IMR-90 (cell line): ENCODE data around the gene MARCHF6. TPM values are rescaled to one million over a fixed set of nuclear protein-coding genes. Genes with fewer than 3 reads are reported as not detected.

Experiments
- ATAC-seq: fragments of 200-7000 bp; cut with Tn5 transposase; 2 replicates; pipeline ENCODE4 v1.9.1; 2020; ENCODE audit warnings: low read depth, mild to moderate bottlenecking, moderate library complexity
- BruUV-seq: library from RNA; stranded (reverse); fragments of 400-500 nt; replicated peaks from 2 replicates; lab custom pipeline; 2021; lab: Mats Ljungman, UMichigan
- CTCF ChIA-PET: fragments of 300-600 bp; formaldehyde crosslinking; extraction: SDS; loops from one replicate; lab custom pipeline; 2021; ENCODE audit warnings: antibody characterized with exemption; lab: Yijun Ruan, JAX
- POLR2A ChIA-PET: fragments of 300-600 bp; sonication (Branson Sonifier 250); formaldehyde crosslinking; loops from one replicate; lab custom pipeline; 2022; ENCODE audit warnings: antibody characterized with exemption; ENCODE audit not compliant: unreplicated experiment; lab: Charles Lee
- DNase-seq: peaks from one replicate; pipeline ENCODE4 v3.0.0; 2013
- H2AFZ ChIP-seq: replicated peaks from 2 replicates; pipeline ENCODE3; 2013; ENCODE audit warnings: low read length, mild to moderate bottlenecking; ENCODE audit not compliant: poor library complexity
- H2AK5ac ChIP-seq: 2 replicates; pipeline ENCODE4 v1.6.1; 2013; ENCODE audit warnings: low read depth, low read length, inconsistent platforms
- H2AK9ac ChIP-seq: replicated peaks from 2 replicates; pipeline ENCODE3; 2013; ENCODE audit warnings: mild to moderate bottlenecking, low read depth, low read length, moderate library complexity; ENCODE audit not compliant: poor library complexity
- H2BK120ac ChIP-seq: 2 replicates; pipeline ENCODE4 v1.6.1; 2013; ENCODE audit warnings: low read depth, low read length, inconsistent platforms
- H2BK15ac ChIP-seq: 3 replicates; pipeline ENCODE4 v1.6.1; 2013; ENCODE audit warnings: low read depth, low read length, inconsistent platforms
- H2BK20ac ChIP-seq: 2 replicates; pipeline ENCODE4 v1.6.1; 2013; ENCODE audit warnings: low read depth, mild to moderate bottlenecking, inconsistent platforms, low read length, moderate library complexity
- H2BK5ac ChIP-seq: 2 replicates; pipeline ENCODE4 v1.6.1; 2013; ENCODE audit warnings: mild to moderate bottlenecking, low read depth, low read length, inconsistent platforms; ENCODE audit not compliant: poor library complexity, severe bottlenecking
- H3K14ac ChIP-seq: replicated peaks from 2 replicates; pipeline ENCODE4 v1.6.1; 2013; ENCODE audit warnings: low read depth, low read length, inconsistent platforms
- H3K18ac ChIP-seq: 2 replicates; pipeline ENCODE4 v1.6.1; 2013; ENCODE audit warnings: low read depth, low read length, control low read depth
- H3K23ac ChIP-seq: 2 replicates; pipeline ENCODE4 v1.6.1; 2013; ENCODE audit warnings: low read depth, low read length, inconsistent platforms
- H3K27ac ChIP-seq: 2 replicates; pipeline ENCODE4 v1.5.1; 2013; ENCODE audit warnings: mild to moderate bottlenecking, control low read depth, low read length; ENCODE audit not compliant: insufficient read depth
- H3K27me3 ChIP-seq: 2 replicates; pipeline ENCODE4 v1.6.1; 2013; ENCODE audit warnings: low read length; ENCODE audit not compliant: control insufficient read depth, insufficient read depth
- H3K36me3 ChIP-seq: 2 replicates; pipeline ENCODE4 v1.6.1; 2013; ENCODE audit warnings: low read length, mixed read lengths; ENCODE audit not compliant: control insufficient read depth, insufficient read depth
- H3K4ac ChIP-seq: 2 replicates; pipeline ENCODE4 v1.6.1; 2013; ENCODE audit warnings: low read depth, low read length, inconsistent platforms
- H3K4me1 ChIP-seq: 2 replicates; pipeline ENCODE4 v1.6.1; 2013; ENCODE audit warnings: low read length, mixed read lengths; ENCODE audit not compliant: control insufficient read depth, insufficient read depth
- H3K4me2 ChIP-seq: 2 replicates; pipeline ENCODE4 v1.6.1; 2013; ENCODE audit warnings: low read depth, mild to moderate bottlenecking, control low read depth, low read length, moderate library complexity
- H3K4me3 ChIP-seq: 2 replicates; pipeline ENCODE4 v1.5.1; 2013; ENCODE audit warnings: low read depth, mild to moderate bottlenecking, control low read depth, low read length, moderate library complexity; ENCODE audit not compliant: insufficient read depth
- H3K56ac ChIP-seq: 2 replicates; pipeline ENCODE4 v1.6.1; 2013; ENCODE audit warnings: low read length, inconsistent platforms; ENCODE audit not compliant: insufficient read depth; ENCODE audit errors: extremely low read depth
- H3K79me1 ChIP-seq, 2 experiments: 2 replicates each; pipeline ENCODE4 v1.6.1; 2013; ENCODE audit warnings: low read length in 2 of 2, inconsistent platforms in 1 of 2, low read depth in 1 of 2
- H3K9ac ChIP-seq: 2 replicates; pipeline ENCODE4 v1.6.1; 2013; ENCODE audit warnings: low read depth, low read length, control low read depth
- H3K9me1 ChIP-seq: 2 replicates; pipeline ENCODE4 v1.6.1; 2013; ENCODE audit warnings: low read length, inconsistent platforms; ENCODE audit not compliant: insufficient read depth
- H3K9me3 ChIP-seq: 2 replicates; pipeline ENCODE4 v1.6.1; 2013; ENCODE audit warnings: low read length; ENCODE audit not compliant: control insufficient read depth, insufficient read depth
- H4K20me1 ChIP-seq: 2 replicates; pipeline ENCODE4 v1.6.1; 2013; ENCODE audit warnings: low read length, inconsistent platforms; ENCODE audit not compliant: insufficient read depth
- H4K5ac ChIP-seq: 2 replicates; pipeline ENCODE4 v1.6.1; 2013; ENCODE audit warnings: mild to moderate bottlenecking, low read depth, low read length, control low read depth
- H4K8ac ChIP-seq, 2 experiments: 2 replicates each; pipeline ENCODE4 v1.6.1; 2013; ENCODE audit warnings: low read depth in 2 of 2, low read length in 2 of 2, control low read depth in 1 of 2, inconsistent platforms in 1 of 2
- H4K91ac ChIP-seq: 2 replicates; pipeline ENCODE4 v1.6.1; 2013; ENCODE audit warnings: low read depth, low read length, inconsistent platforms; ENCODE audit not compliant: insufficient read depth
- BHLHE40 ChIP-seq: fragments of 150-350 bp; IDR thresholded peaks from 2 replicates; pipeline ENCODE4 v1.6.1; 2016; ENCODE audit warnings: mild to moderate bottlenecking, low read depth, low read length
- CEBPB ChIP-seq: IDR thresholded peaks from 2 replicates; pipeline ENCODE4 v1.6.1; 2012; ENCODE audit warnings: low read depth, low read length, improper control_type of control experiment
- CTCF ChIP-seq: conservative IDR thresholded peaks from 2 replicates; pipeline ENCODE4 v1.5.1; 2012; ENCODE audit warnings: mild to moderate bottlenecking, low read depth, low read length, improper control_type of control experiment
- MAFK ChIP-seq: IDR thresholded peaks from 2 replicates; pipeline ENCODE4 v1.6.1; 2012; ENCODE audit warnings: low read depth, low read length, improper control_type of control experiment
- MAZ ChIP-seq: IDR thresholded peaks from 2 replicates; pipeline ENCODE4 v1.6.1; 2012; ENCODE audit warnings: low read depth, mild to moderate bottlenecking, low read length, improper control_type of control experiment, moderate library complexity, borderline replicate concordance
- MXI1 ChIP-seq: IDR thresholded peaks from 2 replicates; pipeline ENCODE4 v1.6.1; 2012; ENCODE audit warnings: low read depth, mild to moderate bottlenecking, low read length, moderate library complexity, borderline replicate concordance
- NFE2L2 ChIP-seq: fragments of 150-350 bp; IDR thresholded peaks from 2 replicates; pipeline ENCODE4 v1.6.1; 2016; ENCODE audit warnings: low read depth, mild to moderate bottlenecking, low read length
- POLR2A ChIP-seq: IDR thresholded peaks from 2 replicates; pipeline ENCODE4 v1.6.1; 2012; ENCODE audit warnings: mild to moderate bottlenecking, low read depth, low read length
- RCOR1 ChIP-seq: IDR thresholded peaks from 2 replicates; pipeline ENCODE4 v1.6.1; 2012; ENCODE audit warnings: mild to moderate bottlenecking, low read length, improper control_type of control experiment; ENCODE audit not compliant: insufficient replicate concordance
- SMC3 ChIP-seq: fragments of 150-350 bp; IDR thresholded peaks from 2 replicates; pipeline ENCODE4 v1.6.1; 2016; ENCODE audit warnings: low read depth, mild to moderate bottlenecking, antibody characterized with exemption, low read length, moderate library complexity
- USF2 ChIP-seq: fragments of 150-350 bp; IDR thresholded peaks from 2 replicates; pipeline ENCODE4 v1.6.1; 2017; ENCODE audit warnings: mild to moderate bottlenecking, antibody characterized with exemption, low read length, low read depth
- dilution Hi-C: fragments of 300-500 bp; cut with HindIII; formaldehyde crosslinking; loops from one replicate; pipeline ENCODE4 v1.14.3; 2018; ENCODE audit warnings: low sequenced_read_pairs; ENCODE audit not compliant: unreplicated experiment
- in situ Hi-C: fragments of 300-500 bp; cut with MboI; formaldehyde crosslinking; loops from 3 replicates; pipeline ENCODE4 v1.14.3; 2019; ENCODE audit warnings: low sequenced_read_pairs, inconsistent platforms, mixed read lengths
- intact Hi-C: fragments of 100-400 bp; cut with micrococcal nuclease; formaldehyde crosslinking; loops from 2 replicates; pipeline ENCODE4 v1.10.0; 2022
- polyA plus RNA-seq, 3 experiments: library from polyadenylated mRNA; depleted of rRNA; stranded (reverse); fragments of >200 nt; gene quantifications; 2 replicates each; pipeline ENCODE4 v1.2.3, GENCODE V29; 2012; ENCODE audit warnings: low replicate concordance in 1 of 3
- total RNA-seq: library from RNA; depleted of rRNA; stranded (reverse); fragments of >200 nt; gene quantifications from 2 replicates; pipeline ENCODE4 v1.2.3, GENCODE V29; 2012

MARCHF6 gene
- total and polyA plus RNA-seq, 2 of the 4 experiments (the other 2 are of a cell fraction), result 55.2 to 62.6 TPM

- H3K27ac ChIP-seq, result no peak overlapping the region
- no peak overlapping the region for H2BK120ac ChIP-seq
- POLR2A ChIA-PET, result interaction anchor here (0.6 kb wide), 1 partner anchor 62 kb away, joined by 5 read pairs; no protein-coding TSS in a partner anchor
- no peak overlapping the region for H4K91ac ChIP-seq
- peaks cover 10% of the 10 kb centered on the region for H3K9me1 ChIP-seq
- in situ Hi-C loops, result no loop called here
- DNase-seq (no peak), ATAC-seq (no peak)
- BruUV-seq, result no TSS peak
- no peaks in the 10 kb centered on the region for H3K9me3 ChIP-seq
- H2AK9ac ChIP-seq, result no peak overlapping the region
- dilution Hi-C loops, result no loop called here
- no peak overlapping the region for H2BK20ac ChIP-seq
- H3K4me2 ChIP-seq, result no peak overlapping the region
- H3K79me1 ChIP-seq, result peaks cover 0 to 48% of the 10 kb centered on the region in 2 experiments; a peak in 2 of 4 replicates
- TF ChIP-seq MAFK (no peak), RCOR1 (no peak), BHLHE40 (no peak), MXI1 (no peak), NFE2L2 (no peak), CEBPB (no peak), SMC3 (no peak), MAZ (no peak), CTCF (no peak), USF2 (no peak), POLR2A (no peak)
- no peak overlapping the region for H2BK15ac ChIP-seq
- intact Hi-C loops, result no loop called here
- no peak overlapping the region for H2AK5ac ChIP-seq
- no peak overlapping the region for H3K4me3 ChIP-seq
- H3K36me3 ChIP-seq, result peaks cover 3% of the 10 kb centered on the region
- H3K9ac ChIP-seq, result no peak overlapping the region
- H3K23ac ChIP-seq, result no peak overlapping the region
- H3K27me3 ChIP-seq, result no peaks in the 10 kb centered on the region
- no peak overlapping the region for H3K14ac ChIP-seq
- H4K8ac ChIP-seq, result no peak overlapping the region
- no peak overlapping the region for H4K5ac ChIP-seq
- H2AFZ ChIP-seq, result no peak overlapping the region
- CTCF ChIA-PET, result no interaction called here
- H3K56ac ChIP-seq, result no peak overlapping the region
- peaks cover 88% of the 10 kb centered on the region for H4K20me1 ChIP-seq
- no peak overlapping the region for H3K18ac ChIP-seq
- no peak overlapping the region for H2BK5ac ChIP-seq
- peaks cover 2% of the 10 kb centered on the region; the same call in 1 of the 2 replicates for H3K4me1 ChIP-seq
- no peak overlapping the region for H3K4ac ChIP-seq
These were observed 7.2 kb downstream of the MARCHF6 start for GRCh38 chr5:10360686-10361085.
